Placental epithelial cell (primary cell): Measurements from ENCODE around the gene TXNDC12. TPM values are rescaled to one million over a fixed set of nuclear protein-coding genes. Genes with fewer than 3 reads are reported as not detected.

Experiments
- small RNA-seq: library from RNA; depleted of rRNA; stranded (forward); fragments of <200 nt; gene quantifications from one replicate; pipeline ENCODE3, GENCODE V24; 2012
- total RNA-seq: library from RNA; depleted of rRNA; stranded (reverse); fragments of >200 nt; gene quantifications from 2 replicates; pipeline ENCODE4 v1.2.3, GENCODE V29; 2012

Gene TXNDC12
- 29.1 and 29.8 TPM in 2 replicates for total RNA-seq

GRCh38 chr1:52055066-52055865, at the start of gene TXNDC12:
Gene TXNDC12 (minus strand): TSS chr1:52055191. CDS start chr1:52055096, 95 bp downstream.

GRCh38 chr1:52056163-52056936, 1.4 kb upstream of the TXNDC12 start, which contains the start of gene BTF3L4:
Gene BTF3L4 (plus strand): TSS chr1:52056295. CDS start chr1:52059848, 3,553 bp downstream.

GRCh38 chr1:52033190-52034049, 21.6 kb downstream of the TXNDC12 start, which contains the start of gene KTI12:
Gene KTI12 (minus strand): TSS chr1:52033810. CDS start chr1:52033761, 49 bp downstream.

GRCh38 chr1:51990478-51990965, 64.5 kb downstream of the TXNDC12 start, which contains the start of gene RAB3B:
Gene RAB3B (minus strand): TSS chr1:51990700. CDS start chr1:51977117, 13,583 bp downstream.

Small RNA genes lying within 50 kb of the gene (small RNA-seq; reads per million reads assigned to genes)
- gene RN7SL290P (not detected), gene RNA5SP48 (not detected)

Other genes with a start within 250 kb of the TXNDC12 start
- gene NRDC, start 176.5 kb downstream of the TXNDC12 start, total RNA-seq: 40.7 and 51.8 TPM in 2 replicates
- 0.11 and 0.39 TPM in 2 replicates for gene RAB3B, start 64.5 kb downstream of the TXNDC12 start, total RNA-seq
- 9.8 and 11.7 TPM in 2 replicates for gene KTI12, start 21.4 kb downstream of the TXNDC12 start, total RNA-seq
- gene BTF3L4, start 1.1 kb upstream of the TXNDC12 start, total RNA-seq: 36.9 and 46.0 TPM in 2 replicates
- gene ZFYVE9, start 86.9 kb upstream of the TXNDC12 start, total RNA-seq: 29.6 and 30.6 TPM in 2 replicates